ENCODE measurements around the gene CRYBG1.

CRYBG1 gene

GRCh38 chr6:106360410-106360988, at the start of gene CRYBG1:
Gene CRYBG1 (plus strand): TSS chr6:106360717. CDS start chr6:106360909, 192 bp downstream.
- peak; percentile 31 to 36 for DNase-seq (ENCODE audit: low read depth in 2 of 2, low spot score in 1 of 2)

GRCh38 chr6:106315765-106316374, 44.6 kb upstream of the CRYBG1 start:
- DNase-seq (ENCODE audit: low read depth in 2 of 2, low spot score in 1 of 2) = no peak

- DNase-seq (ENCODE audit: low read depth in 2 of 2, low spot score in 1 of 2) = no peak
These were observed 44.1 kb upstream of the CRYBG1 start for GRCh38 chr6:106316375-106316766.

- DNase-seq (ENCODE audit: low read depth in 2 of 2, low spot score in 1 of 2) = no peak
These were observed 42.5 kb upstream of the CRYBG1 start for GRCh38 chr6:106318061-106318460.

GRCh38 chr6:106318851-106319250, 41.7 kb upstream of the CRYBG1 start:
- no peak for DNase-seq (ENCODE audit: low read depth in 2 of 2, low spot score in 1 of 2)

GRCh38 chr6:106321940-106322339, 38.6 kb upstream of the CRYBG1 start:
- DNase-seq (ENCODE audit: low read depth in 2 of 2, low spot score in 1 of 2) = no peak

GRCh38 chr6:106324726-106325335, 35.7 kb upstream of the CRYBG1 start:
- DNase-seq (ENCODE audit: low read depth in 2 of 2, low spot score in 1 of 2) = no peak

GRCh38 chr6:106325336-106326178, 35.0 kb upstream of the CRYBG1 start, which contains the start of gene ATG5:
Gene ATG5 (minus strand): TSS chr6:106325760. CDS start chr6:106316208, 9,552 bp downstream.
- peak; percentile 100 for DNase-seq (ENCODE audit: low read depth in 2 of 2, low spot score in 1 of 2)

GRCh38 chr6:106334646-106335448, 25.7 kb upstream of the CRYBG1 start:
- peak in 1 of 2 donors; percentile 10 for DNase-seq (ENCODE audit: low read depth in 2 of 2, low spot score in 1 of 2)

- DNase-seq (ENCODE audit: low read depth in 2 of 2, low spot score in 1 of 2) = no peak
These were observed 21.0 kb upstream of the CRYBG1 start for GRCh38 chr6:106339334-106340029.

- DNase-seq (ENCODE audit: low read depth in 2 of 2, low spot score in 1 of 2) = no peak
These were observed 13.3 kb upstream of the CRYBG1 start for GRCh38 chr6:106347219-106347618.

GRCh38 chr6:106356378-106356777, 4.1 kb upstream of the CRYBG1 start:
- no peak for DNase-seq (ENCODE audit: low read depth in 2 of 2, low spot score in 1 of 2)

- no peak for DNase-seq (ENCODE audit: low read depth in 2 of 2, low spot score in 1 of 2)
These were observed 533 bp upstream of the CRYBG1 start for GRCh38 chr6:106359959-106360409.

- DNase-seq (ENCODE audit: low read depth in 2 of 2, low spot score in 1 of 2) = no peak
These were observed 493 bp downstream of the CRYBG1 start for GRCh38 chr6:106360989-106361430.

GRCh38 chr6:106363401-106364138, 3.1 kb downstream of the CRYBG1 start:
- no peak for DNase-seq (ENCODE audit: low read depth in 2 of 2, low spot score in 1 of 2)

- DNase-seq (ENCODE audit: low read depth in 2 of 2, low spot score in 1 of 2) = no peak
These were observed 9.2 kb downstream of the CRYBG1 start for GRCh38 chr6:106369739-106370138.

GRCh38 chr6:106370639-106371038, 10.1 kb downstream of the CRYBG1 start:
- no peak for DNase-seq (ENCODE audit: low read depth in 2 of 2, low spot score in 1 of 2)

- DNase-seq (ENCODE audit: low read depth in 2 of 2, low spot score in 1 of 2) = no peak
These were observed 12.5 kb downstream of the CRYBG1 start for GRCh38 chr6:106372838-106373501.

All from stimulated activated CD8-positive, alpha-beta memory T cell treated with anti-CD3 and anti-CD28 coated beads, Interleukin-4, amount 100 ng/mL, for 1 hour (primary cell).